ENCODE results near the gene PIMREG.
A peak's percentile ranks its signal among the peaks of the same experiment; 100 is the strongest.

The PIMREG gene

GRCh38 chr17:6461246-6461645 lies 17.0 kb downstream of the PIMREG start:
- no peak for DNase-seq

DNA sequence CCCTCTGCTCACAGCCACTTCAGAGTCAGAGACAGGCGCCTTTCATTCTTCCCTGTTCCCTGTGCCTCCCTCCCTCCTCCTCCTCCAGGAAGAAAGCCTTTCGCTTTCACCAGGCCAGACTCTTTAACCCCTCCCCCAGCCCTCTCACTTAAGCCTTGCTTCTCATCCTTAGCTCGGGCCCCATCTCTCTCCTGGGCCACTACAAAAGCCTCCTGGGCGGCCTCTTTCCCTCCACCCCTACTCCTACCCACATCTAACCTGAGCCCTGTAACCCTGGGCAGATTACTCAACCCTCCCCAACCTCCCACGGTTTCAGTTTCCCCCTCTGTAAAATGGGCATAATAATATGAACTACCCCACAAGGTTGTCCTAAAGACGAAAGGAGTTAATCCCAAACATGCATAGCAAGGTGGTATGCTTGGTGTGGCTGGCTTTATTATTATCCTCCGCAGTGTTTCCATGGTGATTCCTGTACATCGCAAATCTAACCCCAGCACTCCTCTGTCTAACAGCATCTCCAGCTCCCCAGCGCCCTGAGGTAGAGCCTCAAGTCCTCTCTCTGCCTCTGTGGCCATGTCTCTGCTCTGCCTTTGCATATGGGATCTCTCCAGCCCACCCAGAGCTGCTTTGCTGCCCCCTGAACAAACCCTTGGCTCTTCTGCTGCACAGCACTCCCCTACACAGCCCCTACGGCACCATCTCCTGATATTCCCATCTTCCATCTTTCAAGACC lies 17.7 kb downstream of the PIMREG start:
- DNase-seq: no peak

DNA sequence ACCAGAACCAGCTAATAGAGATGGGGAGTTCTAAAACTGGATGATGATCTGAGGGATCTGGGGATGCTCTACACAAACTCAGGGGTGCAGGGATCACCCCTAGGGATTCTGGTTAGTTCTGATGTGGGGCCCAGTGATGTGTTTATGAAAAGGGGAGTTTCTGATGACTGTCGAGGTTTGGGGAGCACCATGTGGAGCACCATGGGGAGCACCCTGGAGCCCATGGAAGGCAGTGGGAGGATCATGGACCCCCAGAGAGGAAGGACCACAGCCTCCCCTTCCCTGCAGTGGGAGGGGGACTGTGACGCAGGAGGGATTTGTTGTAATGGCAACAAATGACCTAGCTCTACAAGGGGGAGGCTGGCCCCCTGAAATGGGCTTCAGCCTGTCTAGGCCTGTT lies 18.4 kb downstream of the PIMREG start:
- no peak for DNase-seq

- DNase-seq: no peak
Observed at GRCh38 chr17:6463616-6464445, 19.6 kb downstream of the PIMREG start.

- no peak for DNase-seq
Observed at GRCh38 chr17:6464446-6465041, 20.3 kb downstream of the PIMREG start.

DNA sequence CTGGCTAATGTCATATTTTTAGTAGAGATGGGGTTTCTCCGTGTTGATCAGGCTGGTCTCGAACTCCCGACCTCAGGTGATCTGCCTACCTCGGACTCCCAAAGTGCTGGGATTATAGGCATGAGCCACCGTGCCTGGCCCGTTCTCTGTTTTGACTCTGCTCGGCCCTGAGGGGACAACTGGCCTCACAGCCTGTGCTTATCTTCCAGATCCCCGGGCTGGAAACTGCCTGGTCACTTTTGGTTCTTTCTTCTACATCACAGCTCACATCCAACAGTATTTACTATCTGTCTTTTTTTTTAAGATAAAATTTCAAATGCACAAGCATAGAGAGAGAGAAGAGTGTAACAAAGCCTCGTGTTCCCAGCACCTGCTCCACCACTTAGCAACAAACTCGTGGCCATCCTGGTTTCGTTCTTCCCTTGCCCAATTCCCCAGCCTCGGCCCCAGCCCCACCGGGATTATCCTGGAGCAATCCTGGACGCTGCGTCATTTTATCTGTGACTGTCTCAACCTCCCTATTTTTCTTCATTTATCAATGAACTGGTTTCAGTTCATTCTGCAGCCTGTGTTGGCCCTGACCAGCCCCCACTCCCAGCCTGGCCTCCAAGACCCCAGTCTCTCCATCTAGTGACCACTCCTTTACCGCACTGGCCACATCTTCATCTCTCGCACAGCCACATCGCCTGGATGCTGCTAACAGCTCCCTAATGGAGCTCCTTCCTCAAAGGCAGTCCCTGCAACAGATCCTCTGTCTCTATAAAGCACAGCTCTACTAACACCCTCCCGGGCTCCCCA lies 21.1 kb downstream of the PIMREG start:
- DNase-seq: no peak

DNA sequence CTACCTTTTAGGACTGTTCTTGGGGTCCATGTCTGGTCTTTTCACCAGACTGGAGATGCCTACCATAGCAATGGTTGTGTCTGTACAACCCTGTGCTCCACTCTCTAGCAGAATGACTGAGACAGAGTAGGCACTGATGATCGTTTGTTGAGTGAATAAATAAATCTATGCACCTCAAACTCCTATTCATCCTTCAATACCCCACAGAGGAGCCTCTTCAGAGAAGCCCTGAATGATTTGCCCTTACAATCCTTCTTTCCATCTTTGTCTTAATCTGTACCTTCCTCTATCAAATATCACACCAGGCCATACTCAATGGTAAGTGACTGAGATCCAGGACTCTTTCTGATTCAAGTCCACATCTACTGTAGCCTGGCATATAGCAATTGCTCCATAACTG lies 23.3 kb downstream of the PIMREG start:
- DNase-seq: no peak

DNA sequence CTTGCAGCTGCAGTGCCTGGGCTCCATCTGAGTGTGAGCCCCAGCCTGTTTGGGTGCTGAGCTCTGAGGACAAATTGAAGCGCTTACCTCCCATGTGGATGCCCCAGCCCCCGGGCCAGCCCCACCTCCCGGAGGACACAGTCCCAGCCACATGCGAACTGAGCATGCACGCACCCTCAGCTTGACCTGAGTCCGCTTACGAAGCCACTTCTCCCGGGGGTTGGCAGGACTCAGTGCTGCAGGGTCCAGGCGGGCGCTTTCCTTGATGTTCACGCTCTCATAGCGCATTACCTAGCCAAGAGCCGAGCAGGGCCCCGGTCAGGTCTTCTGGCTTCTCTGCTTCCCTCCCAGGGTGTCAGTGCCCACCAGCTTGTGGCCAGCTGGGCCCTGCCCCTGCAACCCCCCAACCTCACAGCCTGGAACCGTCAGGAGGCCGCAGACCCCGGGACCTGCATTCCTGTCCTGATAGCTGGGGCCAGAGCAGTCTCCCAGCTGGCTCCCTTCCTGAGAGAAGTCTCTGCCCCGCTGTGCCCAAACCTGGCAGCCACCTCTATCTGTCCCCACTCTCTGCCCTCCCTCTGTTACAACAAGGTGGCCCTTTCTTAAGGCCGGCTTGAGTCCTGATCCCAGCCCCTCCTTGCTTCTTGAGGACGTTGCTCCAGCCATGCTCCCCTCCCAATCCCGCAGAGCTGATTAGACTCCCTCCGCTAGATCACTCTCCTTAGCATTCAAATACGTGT lies 24.0 kb downstream of the PIMREG start:
- no peak for DNase-seq

DNA sequence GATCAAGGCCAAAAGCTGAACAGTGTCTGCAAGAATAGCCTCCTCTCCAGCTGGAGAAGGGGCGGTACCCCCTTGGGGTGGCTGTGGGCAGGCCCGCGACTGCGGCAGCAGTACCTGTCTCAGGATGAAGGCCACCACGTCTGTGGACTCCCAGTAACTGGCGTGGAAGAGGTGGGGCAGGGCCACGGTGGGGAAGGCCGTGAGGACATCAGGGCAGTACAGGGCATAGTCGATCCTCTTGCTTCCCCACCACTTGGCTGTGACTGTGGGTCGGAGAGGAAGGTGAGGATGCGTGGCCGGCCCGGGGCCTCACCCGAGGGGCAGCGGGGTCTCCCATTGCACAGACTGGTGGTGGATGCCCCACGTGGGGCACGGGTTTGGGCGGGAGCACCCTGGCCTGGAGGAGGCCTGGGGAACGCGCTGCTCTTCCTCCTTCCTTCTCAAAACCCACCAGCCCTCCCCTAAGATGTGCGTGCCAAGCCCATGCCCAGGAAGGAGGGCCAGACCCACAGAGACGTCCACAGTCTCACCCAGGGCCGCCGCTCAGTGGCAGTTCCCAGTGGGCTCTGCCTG lies 26.0 kb downstream of the PIMREG start:
- no peak for DNase-seq

- DNase-seq: no peak
Observed at GRCh38 chr17:6470751-6471521, 26.7 kb downstream of the PIMREG start.

GRCh38 chr17:6471531-6472465 lies 27.5 kb downstream of the PIMREG start:
- DNase-seq: no peak

GRCh38 chr17:6472517-6472916 lies 28.3 kb downstream of the PIMREG start:
- no peak for DNase-seq

DNA sequence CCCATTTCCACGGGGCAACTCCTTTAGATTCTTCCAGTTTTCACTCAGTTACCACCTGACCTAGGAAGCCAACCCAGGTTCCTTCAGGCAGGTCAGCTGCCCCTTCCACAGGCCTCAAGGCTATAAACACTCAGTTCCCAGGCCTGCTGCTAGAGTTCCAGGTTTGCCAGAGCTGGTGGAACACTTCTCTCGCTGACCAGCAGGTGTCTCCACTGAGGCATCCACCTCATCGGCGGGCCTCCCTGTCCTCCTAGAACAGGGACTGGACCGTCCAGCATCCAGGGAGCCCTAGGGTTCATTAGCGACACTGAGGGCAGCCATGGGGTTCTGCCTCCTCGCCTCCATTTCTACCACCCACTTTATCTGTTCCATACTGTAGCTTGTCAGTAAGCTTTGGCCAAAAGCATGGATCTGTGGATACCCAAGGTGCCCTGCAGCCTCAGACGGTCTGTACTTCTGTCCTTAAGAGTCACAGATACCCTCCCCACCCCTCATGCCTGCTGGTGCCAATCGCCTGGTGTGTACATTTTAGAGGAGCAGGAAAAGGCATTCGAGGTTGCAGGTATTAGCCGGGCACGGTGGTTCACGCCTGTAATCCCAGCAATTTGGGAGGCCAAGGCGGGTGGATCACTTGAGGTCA lies 29.0 kb downstream of the PIMREG start:
- DNase-seq: peak in 49 of 51 donors; percentile 2 to 80 (median 53)

- no peak for DNase-seq
Observed at GRCh38 chr17:6474376-6474775, 30.1 kb downstream of the PIMREG start.

- DNase-seq: no peak
Observed at GRCh38 chr17:6474906-6475305, 30.7 kb downstream of the PIMREG start.

DNA sequence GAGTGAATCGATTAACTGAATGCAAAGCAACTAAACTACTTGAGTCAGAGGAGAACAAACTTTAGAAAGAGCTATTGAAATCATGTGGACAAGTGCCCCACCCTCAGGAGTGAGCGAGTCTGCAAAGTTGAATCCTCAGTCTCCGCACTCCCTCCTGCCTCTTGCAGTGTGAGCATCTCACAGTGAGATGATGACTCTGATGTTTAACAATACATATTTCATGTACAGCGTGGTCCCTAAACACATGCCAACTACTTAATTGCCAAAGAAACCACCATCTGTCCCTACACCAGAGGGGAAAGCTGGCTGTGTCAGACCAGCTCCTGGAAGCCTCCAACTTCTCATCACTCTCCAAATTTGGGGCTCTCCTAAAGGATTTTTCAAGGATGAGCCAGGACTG lies 31.2 kb downstream of the PIMREG start:
- no peak for DNase-seq

GRCh38 chr17:6476076-6476809 lies 32.0 kb downstream of the PIMREG start:
- DNase-seq: no peak
